Fibroblast of mammary gland (primary cell): ENCODE results near the gene AHSP.
"Not testable (repeated sequence)": the region's sequence is repeated elsewhere in the genome, so short reads cannot be mapped to it uniquely, and the experiment has no call there.

Source experiments
- DNase-seq: peaks from one replicate; pipeline ENCODE4 v3.0.0-alpha.2; 2010; ENCODE audit warnings: low read depth
- H3K4me3 ChIP-seq: 2 replicates; pipeline ENCODE4 v1.5.1; 2011; ENCODE audit warnings: low read depth, mild to moderate bottlenecking, low read length, moderate library complexity; ENCODE audit not compliant: control insufficient read depth
- CTCF ChIP-seq: conservative IDR thresholded peaks from 2 replicates; pipeline ENCODE4 v1.5.1; 2011; ENCODE audit warnings: low read depth, low read length, inconsistent platforms; ENCODE audit not compliant: control insufficient read depth, insufficient read depth

Gene AHSP

GRCh38 chr16:31521368-31521767, 6.3 kb upstream of the AHSP start:
- DNase-seq = no peak
- TF ChIP-seq CTCF = no peak
- H3K4me3 ChIP-seq = no peak overlapping the region

- TF ChIP-seq CTCF = no peak
- H3K4me3 ChIP-seq = no peak overlapping the region
- no peak for DNase-seq
Observed at GRCh38 chr16:31522071-31522470, 5.6 kb upstream of the AHSP start.

GRCh38 chr16:31523768-31524167, 3.9 kb upstream of the AHSP start:
- H3K4me3 ChIP-seq, DNase-seq: not testable (repeated sequence)

- no peak overlapping the region for H3K4me3 ChIP-seq
- no peak for DNase-seq
- TF ChIP-seq CTCF = no peak
Observed at GRCh38 chr16:31525113-31525512, 2.6 kb upstream of the AHSP start.

- H3K4me3 ChIP-seq = no peak overlapping the region
- TF ChIP-seq CTCF = no peak
- no peak for DNase-seq
Observed at GRCh38 chr16:31528523-31529107, 915 bp downstream of the AHSP start.

- no peak for TF ChIP-seq CTCF
- no peak for DNase-seq
- H3K4me3 ChIP-seq = no peak overlapping the region
Observed at GRCh38 chr16:31529108-31529936, 1.6 kb downstream of the AHSP start.

GRCh38 chr16:31529937-31530312, 2.2 kb downstream of the AHSP start:
- DNase-seq = no peak
- no peak for TF ChIP-seq CTCF
- H3K4me3 ChIP-seq = no peak overlapping the region
